ENCODE data around the gene USP24.

DNA sequence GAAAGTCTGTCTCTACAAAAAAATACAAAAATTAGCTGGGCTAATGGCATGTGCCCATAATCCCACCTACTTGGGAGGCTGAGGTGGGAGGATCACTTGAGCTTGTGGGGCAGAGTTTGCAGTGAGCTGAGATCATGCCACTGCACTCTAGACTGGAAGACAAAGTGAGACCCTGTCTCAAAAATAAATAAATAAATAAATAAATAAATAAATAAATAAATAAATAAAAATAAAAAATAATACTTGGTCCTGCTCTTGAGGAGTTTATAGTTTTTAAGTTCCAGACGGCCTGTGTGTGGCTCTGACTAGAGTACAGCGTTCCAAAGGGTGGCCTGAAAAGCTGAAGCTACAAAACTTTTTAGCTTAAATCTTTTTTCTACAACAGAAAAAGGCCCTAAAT, 140.7 kb downstream of the USP24 start:
- TF ChIP-seq, protein P1, sequence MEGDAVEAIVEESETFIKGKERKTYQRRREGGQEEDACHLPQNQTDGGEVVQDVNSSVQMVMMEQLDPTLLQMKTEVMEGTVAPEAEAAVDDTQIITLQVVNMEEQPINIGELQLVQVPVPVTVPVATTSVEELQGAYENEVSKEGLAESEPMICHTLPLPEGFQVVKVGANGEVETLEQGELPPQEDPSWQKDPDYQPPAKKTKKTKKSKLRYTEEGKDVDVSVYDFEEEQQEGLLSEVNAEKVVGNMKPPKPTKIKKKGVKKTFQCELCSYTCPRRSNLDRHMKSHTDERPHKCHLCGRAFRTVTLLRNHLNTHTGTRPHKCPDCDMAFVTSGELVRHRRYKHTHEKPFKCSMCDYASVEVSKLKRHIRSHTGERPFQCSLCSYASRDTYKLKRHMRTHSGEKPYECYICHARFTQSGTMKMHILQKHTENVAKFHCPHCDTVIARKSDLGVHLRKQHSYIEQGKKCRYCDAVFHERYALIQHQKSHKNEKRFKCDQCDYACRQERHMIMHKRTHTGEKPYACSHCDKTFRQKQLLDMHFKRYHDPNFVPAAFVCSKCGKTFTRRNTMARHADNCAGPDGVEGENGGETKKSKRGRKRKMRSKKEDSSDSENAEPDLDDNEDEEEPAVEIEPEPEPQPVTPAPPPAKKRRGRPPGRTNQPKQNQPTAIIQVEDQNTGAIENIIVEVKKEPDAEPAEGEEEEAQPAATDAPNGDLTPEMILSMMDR (IDR thresholded peaks at IDR 0.05) = no peak
- TF ChIP-seq EP300 (IDR thresholded peaks at IDR 0.05) (no peak), POLR2A (IDR thresholded peaks at IDR 0.05) (no peak)
